GM21528 (cell line): ENCODE measurements around the gene APPL2.

Source experiments
- ATAC-seq: cut with Tn5 transposase; IDR thresholded peaks from one replicate; pipeline ENCODE4 v1.9.1; 2021; ENCODE audit warnings: mild to moderate bottlenecking, moderate library complexity; ENCODE audit not compliant: unreplicated experiment, low FRiP score

The APPL2 gene, protein sequence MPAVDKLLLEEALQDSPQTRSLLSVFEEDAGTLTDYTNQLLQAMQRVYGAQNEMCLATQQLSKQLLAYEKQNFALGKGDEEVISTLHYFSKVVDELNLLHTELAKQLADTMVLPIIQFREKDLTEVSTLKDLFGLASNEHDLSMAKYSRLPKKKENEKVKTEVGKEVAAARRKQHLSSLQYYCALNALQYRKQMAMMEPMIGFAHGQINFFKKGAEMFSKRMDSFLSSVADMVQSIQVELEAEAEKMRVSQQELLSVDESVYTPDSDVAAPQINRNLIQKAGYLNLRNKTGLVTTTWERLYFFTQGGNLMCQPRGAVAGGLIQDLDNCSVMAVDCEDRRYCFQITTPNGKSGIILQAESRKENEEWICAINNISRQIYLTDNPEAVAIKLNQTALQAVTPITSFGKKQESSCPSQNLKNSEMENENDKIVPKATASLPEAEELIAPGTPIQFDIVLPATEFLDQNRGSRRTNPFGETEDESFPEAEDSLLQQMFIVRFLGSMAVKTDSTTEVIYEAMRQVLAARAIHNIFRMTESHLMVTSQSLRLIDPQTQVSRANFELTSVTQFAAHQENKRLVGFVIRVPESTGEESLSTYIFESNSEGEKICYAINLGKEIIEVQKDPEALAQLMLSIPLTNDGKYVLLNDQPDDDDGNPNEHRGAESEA

DNA sequence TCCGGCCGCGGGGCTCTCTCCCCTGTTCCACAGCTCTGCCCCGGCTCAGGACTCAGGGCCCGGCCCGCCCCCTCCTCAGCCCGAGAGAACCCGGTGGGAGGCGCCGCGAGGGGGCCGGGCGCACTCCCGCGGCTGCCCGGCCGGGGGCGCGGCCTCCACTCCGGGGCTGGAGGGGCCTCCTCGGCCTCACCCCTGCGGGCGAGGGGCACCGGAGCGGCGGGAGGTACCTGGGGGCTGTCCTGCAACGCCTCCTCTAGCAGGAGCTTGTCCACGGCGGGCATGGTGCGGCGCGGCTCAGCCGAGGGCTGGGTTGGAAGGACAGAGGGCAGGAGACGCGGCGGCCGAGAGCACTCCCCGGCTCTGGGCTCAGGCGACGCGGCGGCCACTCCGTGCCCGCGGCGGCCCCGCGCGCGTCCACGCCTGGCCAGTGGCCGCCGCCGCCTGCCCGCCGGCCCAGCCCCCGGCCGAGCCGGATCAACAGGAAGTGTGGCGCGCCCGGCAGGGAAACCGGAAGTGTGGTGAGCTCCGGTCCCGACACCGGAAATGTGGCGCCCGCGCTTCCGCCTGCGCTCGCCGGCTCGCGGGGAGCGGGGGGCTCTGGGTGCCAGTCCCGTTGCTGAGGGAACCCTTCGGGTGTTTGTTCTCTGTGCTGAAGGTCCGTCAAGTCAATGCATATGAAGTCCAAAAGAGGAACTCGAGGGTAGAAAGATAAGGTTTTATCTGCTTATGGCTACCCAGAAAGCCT, at the start of gene APPL2:
Gene APPL2, minus strand, starts transcription at position 443 of the 745 bp plus-strand sequence. Its CDS starts 162 bp downstream, at position 281.
- ATAC-seq = peak; percentile 81

DNA sequence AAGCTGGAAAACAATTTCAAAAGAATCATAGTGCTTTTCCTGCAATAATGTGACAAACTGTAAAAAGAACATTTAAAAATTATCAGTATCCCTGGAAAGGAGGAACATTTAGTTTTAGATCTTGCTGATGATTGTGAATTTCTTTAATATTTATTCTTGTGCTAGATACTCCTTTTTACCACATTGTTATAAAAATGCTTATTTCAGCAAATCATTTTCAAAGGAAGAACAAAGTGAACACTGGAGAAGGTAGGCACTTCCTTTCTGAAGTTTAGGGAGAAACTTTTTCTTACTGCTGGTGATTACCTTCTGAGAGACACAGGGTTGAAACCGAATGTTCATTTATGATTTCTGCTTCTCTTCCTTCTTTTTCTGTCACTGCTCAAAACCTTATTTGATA, 49.4 kb upstream of the APPL2 start:
- ATAC-seq = no peak

DNA sequence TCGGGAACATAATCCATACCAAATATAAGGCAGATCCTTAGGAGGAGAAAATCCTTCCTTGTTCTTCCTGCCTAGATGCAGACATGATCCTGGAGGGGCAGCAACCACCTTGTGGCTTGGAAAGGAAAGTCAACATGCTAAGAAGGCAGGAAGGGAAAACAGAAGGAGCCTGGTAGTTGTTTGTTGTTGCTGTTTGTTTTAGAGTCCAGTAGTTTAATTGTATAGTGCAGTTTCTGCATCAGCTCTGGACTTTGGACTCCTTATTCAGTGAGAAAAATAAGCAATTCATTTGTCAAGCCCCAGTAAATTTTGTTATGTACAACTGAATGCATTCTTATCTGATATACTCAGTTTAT, 45.7 kb upstream of the APPL2 start:
- no peak for ATAC-seq

DNA sequence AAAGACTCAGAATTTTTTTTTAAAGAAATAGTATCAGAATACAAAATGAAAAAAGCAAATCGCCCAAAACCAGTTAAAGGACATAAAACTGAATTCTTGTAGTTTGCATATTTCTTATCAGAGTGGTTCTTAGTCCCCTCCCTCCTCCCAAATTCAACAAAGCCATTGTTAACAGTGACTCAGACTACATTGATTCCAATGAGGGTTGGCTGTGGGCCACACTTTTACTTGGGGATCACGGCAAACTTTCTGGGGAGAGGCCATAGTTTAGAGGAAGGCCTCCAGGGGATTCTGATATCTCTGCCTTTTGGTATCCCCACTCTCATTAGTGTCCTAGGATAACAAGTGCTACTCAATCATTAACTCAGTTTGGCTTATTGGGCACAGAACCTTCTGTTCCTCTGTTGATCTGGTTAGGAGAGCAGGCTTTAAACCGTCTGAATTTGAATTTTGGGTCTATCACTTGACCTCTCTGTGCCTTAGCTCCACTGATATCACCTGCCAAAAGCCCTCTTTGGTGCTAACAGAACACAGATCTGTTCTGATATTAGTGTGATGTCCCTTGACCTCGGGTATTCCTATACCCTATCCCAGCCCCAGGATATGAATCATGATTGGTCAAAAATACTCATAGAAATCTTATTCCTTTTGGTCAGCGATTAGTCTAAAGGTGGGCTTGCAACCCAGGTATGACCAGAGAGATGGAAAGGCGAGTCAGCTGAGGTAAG, 45.2 kb upstream of the APPL2 start:
- ATAC-seq = no peak

DNA sequence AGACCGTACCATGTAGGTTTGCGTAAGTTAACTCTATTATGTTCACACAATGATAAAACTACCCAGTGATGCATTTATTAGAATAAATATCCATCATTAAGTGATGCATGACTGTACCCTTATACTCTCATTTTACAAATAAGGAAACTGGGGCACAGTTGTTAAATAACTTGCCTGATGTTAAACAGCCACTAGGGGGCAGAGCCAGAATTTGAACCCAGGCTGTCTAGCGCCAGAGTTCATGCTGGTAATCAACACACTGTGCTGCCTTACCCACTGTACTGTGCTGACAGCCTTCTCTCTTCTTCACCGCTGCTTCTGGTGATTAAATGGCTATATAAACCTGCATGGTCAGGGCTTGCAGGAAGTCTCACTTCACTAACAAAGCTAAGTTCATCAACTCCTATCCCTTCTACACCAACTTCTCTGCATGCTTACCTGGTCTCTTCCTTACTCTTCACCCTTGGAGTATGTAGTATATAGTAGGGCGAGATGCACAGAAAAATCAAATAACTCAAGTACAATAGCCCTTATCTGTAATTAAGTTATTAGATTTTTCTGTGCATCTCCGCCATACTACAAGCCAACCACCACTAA, 43.6 kb upstream of the APPL2 start:
- ATAC-seq = no peak

DNA sequence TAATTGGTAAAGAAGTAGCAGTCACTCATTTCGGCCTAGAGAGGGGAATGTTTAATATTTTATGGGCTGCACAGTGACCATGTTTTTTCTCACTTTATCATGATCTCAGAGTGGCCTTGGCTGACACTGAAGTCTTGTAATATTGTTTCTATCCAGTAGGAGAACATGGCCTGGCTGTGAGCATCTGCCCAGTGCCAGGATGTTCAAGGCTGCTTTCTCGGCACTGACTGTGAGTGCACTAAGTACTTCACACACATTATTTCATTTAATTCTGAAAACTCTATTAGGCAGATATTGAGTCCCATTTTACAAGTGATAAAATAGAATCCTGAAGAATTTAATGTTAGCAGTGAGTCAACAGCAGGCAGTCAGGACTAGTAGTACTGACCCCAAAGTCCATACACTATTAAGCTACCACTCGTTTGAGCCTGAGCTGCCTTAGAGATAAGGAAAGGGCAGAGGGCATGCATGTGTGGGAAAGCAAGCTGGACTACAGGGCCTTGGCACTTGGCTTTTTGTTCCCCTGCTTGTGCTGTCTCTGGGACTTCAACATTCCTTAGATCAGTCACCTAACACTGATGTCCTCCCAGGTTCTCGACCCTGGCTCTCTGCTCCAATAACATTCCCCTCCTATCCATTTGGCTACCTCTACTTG, 42.2 kb upstream of the APPL2 start:
- ATAC-seq = no peak

DNA sequence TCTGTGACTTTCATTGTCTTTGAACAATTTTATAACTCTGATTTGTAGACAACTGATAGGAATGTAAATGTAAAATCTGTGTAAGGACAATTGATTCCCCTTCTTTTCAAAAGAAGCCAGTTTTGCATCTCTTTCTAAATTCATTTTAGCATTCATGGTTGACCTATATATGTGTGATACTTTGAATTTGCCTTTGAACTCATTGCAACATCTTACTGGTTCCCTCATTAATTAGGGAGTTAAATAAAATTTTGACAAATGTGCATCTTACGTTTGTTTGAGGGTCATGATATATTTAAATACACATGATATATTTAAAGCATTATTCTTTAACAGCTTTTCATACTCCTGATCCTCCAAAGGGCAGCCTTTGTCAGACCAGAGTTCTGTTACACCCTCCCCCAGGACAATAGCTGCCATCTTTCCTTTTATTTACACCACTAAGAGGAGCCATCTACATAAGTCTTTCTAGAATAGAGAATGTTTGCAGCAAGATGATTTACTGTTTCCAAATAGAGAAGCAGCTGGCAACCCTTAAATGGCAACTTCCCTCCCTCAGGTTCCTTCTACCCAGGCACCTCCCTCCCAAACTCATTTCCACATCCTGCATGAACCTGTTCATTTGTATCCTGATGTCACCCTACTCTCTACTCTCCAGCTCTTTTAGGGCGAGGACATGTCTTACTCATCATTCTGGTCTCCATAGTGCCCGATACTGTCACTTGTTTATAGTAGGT, 40.2 kb upstream of the APPL2 start:
- ATAC-seq = no peak

DNA sequence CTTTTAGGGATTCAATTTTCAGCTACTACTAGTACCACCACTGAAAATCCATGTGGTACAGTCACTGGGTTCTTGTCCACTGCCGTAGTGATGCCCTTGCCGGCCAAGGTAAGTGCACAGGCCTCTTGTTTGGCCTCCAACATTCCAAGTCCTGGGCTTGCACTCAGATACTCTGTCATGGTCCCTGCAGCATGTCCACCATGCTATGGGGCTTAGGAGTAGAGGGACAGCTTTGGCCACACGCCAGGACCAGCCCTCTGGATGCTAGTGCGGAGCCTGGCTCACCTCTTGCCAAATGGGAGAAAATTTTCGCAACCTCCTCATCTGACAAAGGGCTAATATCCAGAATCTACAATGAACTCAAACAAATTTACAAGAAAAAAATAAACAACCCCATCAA, 38.6 kb upstream of the APPL2 start:
- no peak for ATAC-seq

DNA sequence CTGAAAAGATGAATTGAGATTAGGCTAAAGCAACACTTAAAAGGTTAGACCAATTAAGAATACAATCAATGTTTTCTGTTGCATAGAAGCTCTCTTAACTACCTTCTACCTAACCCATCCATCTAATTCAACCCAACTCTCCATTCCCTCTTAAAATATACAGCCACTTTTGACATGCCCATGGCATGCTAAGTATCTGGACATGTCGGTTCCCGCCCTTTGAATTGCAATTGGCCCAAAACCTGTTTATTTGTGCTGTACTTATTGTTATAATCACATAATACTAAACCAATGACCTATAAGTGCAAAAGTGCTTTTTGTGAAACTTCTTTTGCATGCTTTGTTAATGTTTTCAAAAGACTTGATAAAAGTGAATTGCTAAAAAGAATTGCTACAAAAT, 37.6 kb upstream of the APPL2 start:
- no peak for ATAC-seq

DNA sequence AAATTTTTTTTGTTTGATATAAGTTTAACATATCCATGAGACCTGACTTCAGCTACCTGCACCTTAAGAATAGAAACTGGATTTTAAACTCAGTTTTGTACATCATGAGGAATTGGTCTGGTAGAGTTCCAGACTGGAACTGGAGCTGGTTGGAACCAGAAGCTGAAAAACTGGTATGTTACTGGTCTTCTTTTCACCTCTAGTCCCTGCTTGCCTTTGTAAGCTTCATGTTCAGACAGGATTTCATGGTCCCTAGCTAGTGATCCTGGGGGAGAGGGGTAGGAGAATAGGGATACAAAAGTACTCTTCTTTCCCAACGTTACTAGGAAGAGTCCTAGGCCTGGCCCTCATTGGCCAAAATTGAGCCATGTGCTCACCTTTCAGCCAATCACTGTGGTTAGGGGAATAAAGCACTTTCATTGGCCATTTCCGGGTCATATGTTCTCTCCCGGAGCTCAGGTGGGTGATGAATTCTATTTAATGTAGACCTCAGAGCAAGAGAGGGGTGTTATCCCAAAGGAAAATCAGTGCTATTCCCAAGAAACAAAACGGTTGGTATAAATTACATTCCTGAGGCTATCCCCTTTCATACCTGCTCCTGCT, 36.9 kb upstream of the APPL2 start:
- no peak for ATAC-seq

DNA sequence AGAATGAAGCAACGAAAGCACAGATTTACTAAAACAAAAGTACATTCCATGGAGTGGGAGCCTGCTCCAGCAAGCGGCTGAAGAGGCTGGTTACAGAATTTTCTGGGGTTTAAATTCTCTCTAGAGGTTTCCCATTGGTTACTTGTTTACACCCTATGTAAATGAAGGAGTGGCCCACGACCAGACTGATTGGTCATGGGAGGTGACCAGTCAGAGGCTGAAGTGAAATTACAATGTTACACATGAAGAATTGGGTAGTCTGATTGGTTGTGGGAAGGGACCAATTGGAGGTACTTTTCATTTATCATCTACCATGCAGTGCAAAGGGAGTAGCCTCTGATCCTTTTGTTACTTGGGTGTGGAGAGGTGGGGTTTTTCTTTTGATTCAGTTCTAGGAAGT, 36.2 kb upstream of the APPL2 start:
- ATAC-seq = no peak

DNA sequence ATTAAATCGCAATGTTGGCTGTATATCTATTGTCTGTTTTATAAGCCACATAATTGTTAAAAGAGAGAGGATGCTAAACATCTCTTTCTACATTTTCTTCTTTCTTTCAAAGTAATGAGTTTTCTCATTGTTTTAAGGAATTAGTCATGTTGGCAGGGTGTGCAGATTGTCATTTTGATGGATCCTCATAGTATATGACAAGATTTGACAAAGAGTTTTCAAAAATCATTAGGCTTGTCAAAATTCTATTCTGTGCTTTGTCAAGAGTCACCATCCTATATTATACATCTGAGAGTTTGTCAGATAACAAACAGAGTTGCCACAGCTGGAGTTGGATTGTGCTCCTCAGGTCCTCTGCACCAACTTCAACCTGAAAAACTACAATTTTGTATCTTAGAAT, 35.4 kb upstream of the APPL2 start:
- ATAC-seq = no peak

DNA sequence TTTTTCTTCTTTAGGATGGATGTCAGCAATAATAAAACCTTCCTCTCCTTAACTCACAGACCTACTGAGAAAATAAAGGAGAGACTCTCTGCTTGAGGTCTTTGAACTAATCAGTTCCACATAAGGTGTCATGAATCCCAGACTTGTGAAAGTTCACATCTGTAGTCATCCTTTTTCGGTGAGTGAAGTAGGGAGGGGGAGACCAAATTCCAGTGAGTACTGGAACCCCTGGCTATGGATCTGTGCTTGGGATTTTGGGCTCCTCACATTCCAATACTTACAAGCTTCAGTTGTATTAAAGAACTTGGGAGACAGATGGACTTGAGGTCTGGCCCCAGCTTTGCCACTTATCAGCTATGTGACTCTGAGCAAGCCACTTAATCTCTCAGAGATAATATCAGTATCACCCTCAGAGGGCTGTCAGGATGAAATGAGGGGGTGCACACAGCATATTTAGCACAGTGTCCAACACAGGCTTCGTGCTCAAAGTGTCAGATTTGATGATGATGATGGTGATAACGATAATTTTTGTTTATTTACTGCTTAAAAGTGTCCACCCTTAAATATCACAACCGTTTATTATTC, 34.8 kb upstream of the APPL2 start:
- no peak for ATAC-seq

DNA sequence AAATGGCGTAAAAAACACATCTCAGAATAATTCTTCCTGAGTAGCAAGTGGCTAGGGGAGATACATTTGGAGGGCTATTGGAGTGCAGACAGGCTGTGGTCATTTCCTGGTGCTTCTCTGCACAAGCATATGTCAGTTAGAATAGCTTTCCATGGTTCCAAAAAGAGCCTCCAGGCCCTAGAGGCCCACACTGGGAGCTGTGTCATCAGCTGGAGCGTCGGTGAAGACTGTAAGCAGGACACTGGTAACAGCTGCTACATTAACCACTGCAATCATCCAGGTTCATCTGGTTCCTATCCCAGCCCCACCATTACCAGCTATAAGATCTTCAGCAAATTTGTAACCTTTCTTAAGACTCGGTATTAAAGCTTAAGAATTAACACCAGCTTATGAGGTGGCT, 31.7 kb upstream of the APPL2 start:
- ATAC-seq = no peak

DNA sequence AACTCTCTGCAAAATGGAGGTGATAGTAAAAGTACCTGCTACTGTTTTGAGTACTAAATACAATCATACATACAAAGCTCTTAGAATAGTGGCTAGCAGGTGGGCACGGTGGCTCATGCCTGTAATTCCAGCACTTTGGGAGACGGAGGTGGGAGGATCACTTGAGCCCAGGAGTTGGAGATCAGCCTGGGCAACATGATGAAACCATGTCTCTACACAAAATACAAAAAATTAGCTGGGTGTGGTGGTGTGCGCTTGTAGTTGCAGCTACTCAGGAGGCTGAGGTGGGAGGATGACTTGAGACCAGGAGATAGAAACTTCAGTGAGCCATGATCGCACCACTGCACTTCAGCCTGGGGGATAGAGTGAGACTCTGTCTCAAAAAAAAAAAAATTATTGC, 28.8 kb upstream of the APPL2 start:
- no peak for ATAC-seq

DNA sequence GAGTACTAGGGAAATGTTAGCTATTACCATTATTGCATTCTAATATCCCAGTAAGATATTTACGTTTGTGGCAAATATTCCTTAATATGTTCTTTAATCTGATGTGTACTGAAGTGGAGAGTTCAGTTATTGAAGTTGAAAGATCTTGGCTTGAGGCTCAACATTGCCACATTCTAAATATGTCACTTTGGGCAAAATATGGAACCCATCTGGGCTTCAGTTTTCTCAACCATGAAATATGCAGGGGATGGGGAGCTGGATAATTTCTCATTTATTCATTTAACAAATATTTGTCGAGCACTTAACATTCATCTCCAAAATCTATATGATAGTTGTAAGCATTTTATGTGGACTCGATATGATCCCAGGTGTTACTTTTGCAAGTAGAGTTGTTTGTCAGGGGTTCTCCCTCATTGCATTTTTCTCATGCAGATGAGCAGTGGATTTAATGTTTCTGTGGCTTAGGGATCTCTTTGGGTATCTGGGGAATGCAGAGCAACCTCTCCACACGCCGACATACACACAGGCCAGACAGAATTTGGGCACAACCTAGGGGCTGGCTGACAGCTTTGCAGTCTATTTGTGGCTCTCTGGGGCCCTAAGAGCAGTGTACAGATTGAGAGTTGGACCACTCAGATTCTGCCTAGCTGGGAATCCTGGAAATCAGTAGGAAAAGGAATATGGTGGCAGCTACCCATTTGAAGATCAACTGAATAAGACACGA, 26.6 kb upstream of the APPL2 start:
- no peak for ATAC-seq

DNA sequence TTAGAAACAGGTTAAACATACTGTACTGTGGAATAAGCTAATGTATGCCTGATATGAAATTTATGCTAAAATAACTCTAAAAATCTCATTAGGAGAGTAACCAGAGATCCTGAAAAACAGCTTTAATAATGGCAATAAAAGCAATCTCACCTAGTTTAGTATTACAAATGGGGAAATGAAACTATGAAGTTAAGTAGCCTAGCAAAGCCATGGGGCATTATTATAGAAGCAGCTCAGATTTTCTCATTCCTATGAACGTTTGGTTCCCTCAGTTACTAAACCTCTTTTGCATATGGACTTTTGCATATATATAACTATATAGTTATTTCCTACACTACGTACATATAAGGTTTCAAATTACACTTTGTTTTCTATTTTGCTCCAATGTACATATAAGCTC, 25.0 kb upstream of the APPL2 start:
- ATAC-seq = no peak

DNA sequence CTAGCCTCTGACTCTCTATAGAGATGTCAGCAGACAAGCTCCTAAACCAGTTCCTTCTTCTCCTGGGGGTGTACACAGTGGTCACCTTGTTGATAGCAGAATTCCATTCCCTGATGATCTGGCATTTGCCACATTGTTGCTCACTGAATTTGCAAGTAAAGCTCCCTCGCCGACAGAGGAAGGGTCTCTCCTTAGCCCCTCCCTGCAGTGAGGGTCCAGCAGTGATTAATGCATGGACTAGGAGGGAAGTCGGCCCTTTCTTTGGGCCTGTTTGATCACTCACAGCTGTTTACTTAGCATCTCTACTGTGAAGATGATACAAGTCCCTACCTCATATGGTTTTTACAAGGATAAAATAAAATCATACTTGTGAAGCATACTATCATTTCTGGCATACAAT, 23.3 kb upstream of the APPL2 start:
- no peak for ATAC-seq
